VCaP (cell line): ENCODE measurements around the gene MAP6.

Experiments used
- H3K27ac ChIP-seq: fragments of 450-650 bp; 2 replicates; pipeline ENCODE4 v1.5.1; 2017
- CTCF ChIP-seq: fragments of 450-650 bp; conservative IDR thresholded peaks from 2 replicates; pipeline ENCODE4 v1.5.1; 2017; ENCODE audit warnings: mild to moderate bottlenecking, moderate library complexity

MAP6 gene

DNA sequence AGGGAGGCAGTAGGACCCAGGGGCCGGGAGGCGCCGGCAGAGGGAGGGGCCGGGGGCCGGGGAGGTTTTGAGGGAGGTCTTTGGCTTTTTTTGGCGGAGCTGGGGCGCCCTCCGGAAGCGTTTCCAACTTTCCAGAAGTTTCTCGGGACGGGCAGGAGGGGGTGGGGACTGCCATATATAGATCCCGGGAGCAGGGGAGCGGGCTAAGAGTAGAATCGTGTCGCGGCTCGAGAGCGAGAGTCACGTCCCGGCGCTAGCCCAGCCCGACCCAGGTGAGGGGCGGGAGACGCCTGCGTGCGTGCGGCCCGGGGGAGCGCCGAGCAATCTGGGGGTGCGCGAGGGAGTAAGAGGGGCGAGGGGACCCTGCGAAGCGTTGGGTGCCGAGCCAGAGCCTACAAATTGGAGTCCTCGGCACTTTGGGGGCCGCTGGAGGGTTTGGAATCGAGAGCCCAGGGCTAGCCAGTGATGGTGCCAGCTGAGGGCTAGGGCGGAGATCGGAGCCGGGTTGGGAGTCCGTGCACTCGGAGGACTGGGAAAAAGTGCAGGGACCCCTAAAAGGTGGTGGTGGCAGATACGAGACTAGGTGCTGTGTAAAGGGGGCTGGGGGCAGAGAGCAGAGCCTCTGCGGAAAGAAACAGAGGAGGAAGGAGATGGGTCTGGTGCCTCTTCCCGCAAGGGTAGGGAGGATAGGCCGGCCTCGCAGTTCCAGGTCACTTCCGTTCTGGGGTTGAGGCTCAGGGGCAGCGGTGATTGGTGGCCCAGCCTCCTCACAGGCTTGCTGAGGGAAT lies 106.6 kb downstream of the MAP6 start, which contains the start of gene SERPINH1:
Gene SERPINH1, plus strand, starts transcription at position 206 of the 788 bp plus-strand sequence. CDS start 4,097 bp downstream, outside the sequence.
- H3K27ac ChIP-seq, result peak within 1 kb of the TSS; percentile 91

GRCh38 chr11:75561426-75562047 lies 107.3 kb downstream of the MAP6 start:
- H3K27ac ChIP-seq, result peak overlapping the region; percentile 91
- no peak for TF ChIP-seq CTCF

More for the DNA sequence above, 106.6 kb downstream of the MAP6 start, which contains the start of gene SERPINH1:
- no peak for TF ChIP-seq CTCF

DNA sequence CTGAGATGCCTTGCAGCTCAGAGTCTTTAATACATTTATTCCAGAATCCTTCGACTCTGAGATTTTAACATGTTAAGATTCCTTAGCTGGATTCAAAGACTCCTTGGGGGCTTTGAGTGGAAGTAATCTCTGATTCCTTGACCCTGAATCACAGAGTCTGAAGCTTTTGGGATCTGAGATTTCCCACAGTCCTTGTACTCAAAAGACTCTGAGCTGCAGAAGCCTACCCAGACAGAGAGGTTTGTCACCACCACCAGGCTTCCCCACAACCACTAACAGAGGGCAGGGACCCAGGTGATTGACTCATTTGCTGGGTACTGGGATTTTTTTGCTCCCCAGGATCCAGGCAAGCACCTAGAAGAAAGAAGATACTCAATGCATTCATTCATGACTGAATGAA lies 108.2 kb downstream of the MAP6 start:
- no peak overlapping the region for H3K27ac ChIP-seq
- no peak for TF ChIP-seq CTCF

- no peak overlapping the region for H3K27ac ChIP-seq
- no peak for TF ChIP-seq CTCF
Measured at GRCh38 chr11:75558939-75559843, 109.6 kb downstream of the MAP6 start.

GRCh38 chr11:75557666-75558494 lies 111.0 kb downstream of the MAP6 start:
- no peak for TF ChIP-seq CTCF
- H3K27ac ChIP-seq, result no peak overlapping the region

- no peak overlapping the region for H3K27ac ChIP-seq
- no peak for TF ChIP-seq CTCF
Measured at GRCh38 chr11:75556275-75556674, 112.6 kb downstream of the MAP6 start.
